Measurements from ENCODE around the gene TRAPPC3L.

DNA sequence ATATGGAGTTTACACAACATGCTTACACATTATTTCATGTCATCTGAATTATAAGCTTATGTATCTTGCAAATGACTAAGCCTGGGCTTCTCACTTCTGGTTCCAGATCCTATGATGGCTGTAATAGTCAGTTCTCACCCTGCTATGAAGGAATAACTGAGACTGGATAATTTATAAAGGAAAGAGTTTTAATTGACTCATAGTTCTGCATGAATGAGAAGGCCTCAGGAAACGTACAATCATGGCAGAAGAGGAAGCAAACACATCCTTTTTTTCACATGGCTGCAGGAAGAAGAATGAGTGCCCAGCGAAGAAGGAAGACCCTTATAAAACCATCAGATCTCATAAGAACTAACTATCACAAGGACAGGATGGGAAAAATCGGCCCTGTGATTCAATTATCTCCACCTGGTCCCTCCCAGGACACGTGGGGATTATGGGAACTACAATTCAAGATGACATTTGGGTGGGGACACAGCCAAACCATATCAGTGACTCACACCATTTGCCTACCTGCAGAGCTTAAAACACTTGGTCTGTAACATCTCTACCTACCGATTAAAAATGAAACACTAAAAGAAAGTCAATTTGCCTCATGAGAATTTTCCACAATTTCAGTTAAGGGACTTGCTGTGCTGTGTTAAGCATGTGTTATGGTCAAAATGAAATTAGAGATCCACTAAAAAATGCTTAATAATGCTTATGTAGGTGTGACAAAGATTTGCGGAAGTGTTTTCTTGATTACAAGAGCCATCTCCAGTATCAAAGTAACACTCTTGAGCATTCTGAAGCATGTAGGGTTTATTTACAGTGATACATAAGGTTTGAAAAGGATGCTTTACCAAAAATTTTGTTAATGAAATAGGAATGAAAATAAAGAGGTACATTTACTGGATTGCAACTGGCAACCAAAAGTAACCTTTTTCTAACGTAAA, 23.6 kb upstream of the TRAPPC3L start:
- TF ChIP-seq, protein P1, sequence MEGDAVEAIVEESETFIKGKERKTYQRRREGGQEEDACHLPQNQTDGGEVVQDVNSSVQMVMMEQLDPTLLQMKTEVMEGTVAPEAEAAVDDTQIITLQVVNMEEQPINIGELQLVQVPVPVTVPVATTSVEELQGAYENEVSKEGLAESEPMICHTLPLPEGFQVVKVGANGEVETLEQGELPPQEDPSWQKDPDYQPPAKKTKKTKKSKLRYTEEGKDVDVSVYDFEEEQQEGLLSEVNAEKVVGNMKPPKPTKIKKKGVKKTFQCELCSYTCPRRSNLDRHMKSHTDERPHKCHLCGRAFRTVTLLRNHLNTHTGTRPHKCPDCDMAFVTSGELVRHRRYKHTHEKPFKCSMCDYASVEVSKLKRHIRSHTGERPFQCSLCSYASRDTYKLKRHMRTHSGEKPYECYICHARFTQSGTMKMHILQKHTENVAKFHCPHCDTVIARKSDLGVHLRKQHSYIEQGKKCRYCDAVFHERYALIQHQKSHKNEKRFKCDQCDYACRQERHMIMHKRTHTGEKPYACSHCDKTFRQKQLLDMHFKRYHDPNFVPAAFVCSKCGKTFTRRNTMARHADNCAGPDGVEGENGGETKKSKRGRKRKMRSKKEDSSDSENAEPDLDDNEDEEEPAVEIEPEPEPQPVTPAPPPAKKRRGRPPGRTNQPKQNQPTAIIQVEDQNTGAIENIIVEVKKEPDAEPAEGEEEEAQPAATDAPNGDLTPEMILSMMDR (IDR thresholded peaks at IDR 0.05) = no peak
- no peak for TF ChIP-seq POLR2A (IDR thresholded peaks at IDR 0.05)

Measured in breast epithelium (tissue), 3 donors.